AG08395 (cell line): ENCODE results near the gene SYT6.

ENCODE experiments used
- DNase-seq: peaks from one replicate; pipeline ENCODE4 v3.0.0; 2012; ENCODE audit warnings: mixed read lengths, low spot score

SYT6 gene

GRCh38 chr1:114153261-114154145 lies at the start of gene SYT6:
TSS of gene SYT6 (minus strand) at chr1:114153869. CDS start at chr1:114153772, 97 bp downstream.
- no peak for DNase-seq

GRCh38 chr1:114201486-114201885 lies 47.8 kb upstream of the SYT6 start:
- DNase-seq = no peak

- DNase-seq = no peak
These were observed 45.4 kb upstream of the SYT6 start for GRCh38 chr1:114199017-114199594.

GRCh38 chr1:114196992-114197907 lies 43.6 kb upstream of the SYT6 start:
- no peak for DNase-seq

GRCh38 chr1:114195819-114196218 lies 42.1 kb upstream of the SYT6 start:
- DNase-seq = no peak

GRCh38 chr1:114192328-114192727 lies 38.7 kb upstream of the SYT6 start:
- DNase-seq = no peak

GRCh38 chr1:114189398-114189797 lies 35.7 kb upstream of the SYT6 start:
- no peak for DNase-seq

- no peak for DNase-seq
These were observed 27.7 kb upstream of the SYT6 start for GRCh38 chr1:114181356-114181755.

- no peak for DNase-seq
These were observed 27.1 kb upstream of the SYT6 start for GRCh38 chr1:114180742-114181141.

- no peak for DNase-seq
These were observed 25.3 kb upstream of the SYT6 start for GRCh38 chr1:114178936-114179335.

GRCh38 chr1:114177282-114177681 lies 23.6 kb upstream of the SYT6 start:
- DNase-seq = no peak

GRCh38 chr1:114176366-114176765 lies 22.7 kb upstream of the SYT6 start:
- DNase-seq = no peak

GRCh38 chr1:114173680-114174079 lies 20.0 kb upstream of the SYT6 start:
- DNase-seq = no peak

GRCh38 chr1:114169509-114169908 lies 15.8 kb upstream of the SYT6 start:
- no peak for DNase-seq

GRCh38 chr1:114167226-114167625 lies 13.6 kb upstream of the SYT6 start:
- no peak for DNase-seq

- DNase-seq = no peak
These were observed 11.3 kb upstream of the SYT6 start for GRCh38 chr1:114164840-114165543.

GRCh38 chr1:114159941-114160340 lies 6.3 kb upstream of the SYT6 start:
- no peak for DNase-seq

GRCh38 chr1:114157275-114157660 lies 3.6 kb upstream of the SYT6 start:
- DNase-seq = no peak

- DNase-seq = no peak
These were observed 3.0 kb upstream of the SYT6 start for GRCh38 chr1:114156538-114157274.

GRCh38 chr1:114155706-114156105 lies 2.0 kb upstream of the SYT6 start:
- DNase-seq = no peak

GRCh38 chr1:114154963-114155322 lies 1.3 kb upstream of the SYT6 start:
- DNase-seq = peak; percentile 30
